ENCODE data around the gene SMG6. TPM values are rescaled to one million over a fixed set of nuclear protein-coding genes. Genes with fewer than 3 reads are reported as not detected.

The SMG6 gene
- 10 to 100 TPM; 18.5 to 54.9 (median 30.6) TPM for total RNA-seq

- ATAC-seq (replicated peaks in 6 of 8): peak; percentile 81 to 91 (median 90)
- peak within 1 kb of the TSS; percentile 65 to 90 (median 75) for H3K4me3 ChIP-seq
- in situ Hi-C loops (cut with MboI; ENCODE audit: low pct_unique_long_range_greater_than_20kb in 2 of 9, low sequenced_read_pairs in 9 of 9, unreplicated experiment in 9 of 9): no loop called here
- H3K4me1 ChIP-seq (replicated peaks in 1 of 2): peaks cover 8 to 11% of the 10 kb centered on the region in 2 donors
- 0 to 10% methylated on average over 1 to 2 of the region's 108 CpGs; no CpG with 5 or more reads in 8 of the 10 experiments for WGBS, 10 experiments
- H3K27ac ChIP-seq: peak within 1 kb of the TSS; percentile 93 to 94
These were observed at the start of gene SMG6, which contains the start of gene SRR for GRCh38 chr17:2303204-2304188. Gene SMG6 (minus strand): TSS chr17:2303785. CDS start chr17:2303720, 65 bp downstream. Gene SRR (plus strand): TSS chr17:2303950. CDS start chr17:2315561, 11,611 bp downstream.

- Histone ChIP-seq H3K27ac (no peak overlapping the region), H3K4me1 (replicated peaks in 1 of 2) (peaks cover 11 to 13% of the 10 kb centered on the region in 2 donors), H3K4me3 (no peak overlapping the region)
- ATAC-seq (replicated peaks in 6 of 8): no peak
- in situ Hi-C loops (cut with MboI; ENCODE audit: low pct_unique_long_range_greater_than_20kb in 2 of 9, low sequenced_read_pairs in 9 of 9, unreplicated experiment in 9 of 9): no loop called here
- WGBS, 10 experiments: 95 to 100% (median 100%) methylated on average over 2 to 4 of the region's 6 CpGs; no CpG with 5 or more reads in 6 of the 10 experiments
These were observed 47.7 kb upstream of the SMG6 start for GRCh38 chr17:2351269-2351668.

- Histone ChIP-seq H3K4me3 (peak overlapping the region in 2 of 5 donors; percentile 7 to 14), H3K4me1 (replicated peaks in 1 of 2) (peaks cover 11 to 13% of the 10 kb centered on the region in 2 donors), H3K27ac (peak overlapping the region; percentile 73 to 78)
- WGBS, 10 experiments: 0 to 80% (median 10%) methylated on average over 1 to 7 of the region's 11 CpGs; no CpG with 5 or more reads in 3 of the 10 experiments
- in situ Hi-C loops (cut with MboI; ENCODE audit: low pct_unique_long_range_greater_than_20kb in 2 of 9, low sequenced_read_pairs in 9 of 9, unreplicated experiment in 9 of 9): no loop called here
- peak; percentile 92 to 98 (median 94) for ATAC-seq (replicated peaks in 6 of 8)
These were observed 44.5 kb upstream of the SMG6 start for GRCh38 chr17:2347805-2348685.

- no peak for ATAC-seq (replicated peaks in 6 of 8)
- no peak overlapping the region for H3K27ac ChIP-seq
These were observed 42.9 kb upstream of the SMG6 start for GRCh38 chr17:2346475-2346874.

GRCh38 chr17:2344528-2344927 lies 40.9 kb upstream of the SMG6 start:
- 73 to 100% (median 94%) methylated on average over 1 to 6 of the region's 10 CpGs; no CpG with 5 or more reads in 1 of the 10 experiments for WGBS, 10 experiments
- H3K4me3 ChIP-seq: no peak overlapping the region
- H3K27ac ChIP-seq: no peak overlapping the region

More at GRCh38 chr17:2346475-2346874, 42.9 kb upstream of the SMG6 start:
- no peak overlapping the region for H3K4me3 ChIP-seq
- 40 to 100% (median 82%) methylated on average over 1 to 4 of the region's 8 CpGs; no CpG with 5 or more reads in 5 of the 10 experiments for WGBS, 10 experiments
- in situ Hi-C loops (cut with MboI; ENCODE audit: low pct_unique_long_range_greater_than_20kb in 2 of 9, low sequenced_read_pairs in 9 of 9, unreplicated experiment in 9 of 9): no loop called here
- H3K4me1 ChIP-seq (replicated peaks in 1 of 2): peaks cover 11 to 13% of the 10 kb centered on the region in 2 donors

GRCh38 chr17:2343421-2343820 lies 39.8 kb upstream of the SMG6 start:
- no peak for ATAC-seq (replicated peaks in 6 of 8)
- Histone ChIP-seq H3K4me1 (replicated peaks in 1 of 2) (peaks cover 8 to 12% of the 10 kb centered on the region in 2 donors), H3K4me3 (no peak overlapping the region), H3K27ac (no peak overlapping the region)
- in situ Hi-C loops (cut with MboI; ENCODE audit: low pct_unique_long_range_greater_than_20kb in 2 of 9, low sequenced_read_pairs in 9 of 9, unreplicated experiment in 9 of 9): no loop called here
- 50 to 100% (median 87%) methylated on average over 1 to 5 of the region's 5 CpGs; no CpG with 5 or more reads in 1 of the 10 experiments for WGBS, 10 experiments

More at GRCh38 chr17:2344528-2344927, 40.9 kb upstream of the SMG6 start:
- peaks cover 11 to 13% of the 10 kb centered on the region in 2 donors for H3K4me1 ChIP-seq (replicated peaks in 1 of 2)
- ATAC-seq (replicated peaks in 6 of 8): no peak
- in situ Hi-C loops (cut with MboI; ENCODE audit: low pct_unique_long_range_greater_than_20kb in 2 of 9, low sequenced_read_pairs in 9 of 9, unreplicated experiment in 9 of 9): no loop called here

GRCh38 chr17:2338315-2338657 lies 34.7 kb upstream of the SMG6 start:
- Histone ChIP-seq H3K4me1 (replicated peaks in 1 of 2) (peaks cover 8 to 13% of the 10 kb centered on the region in 2 donors), H3K4me3 (peak overlapping the region; percentile 73 to 99 (median 87)), H3K27ac (no peak overlapping the region)
- in situ Hi-C loops (cut with MboI; ENCODE audit: low pct_unique_long_range_greater_than_20kb in 2 of 9, low sequenced_read_pairs in 9 of 9, unreplicated experiment in 9 of 9): no loop called here
- 0 to 60% (median 30%) methylated on average over 1 to 2 of the region's 5 CpGs; no CpG with 5 or more reads in 4 of the 10 experiments for WGBS, 10 experiments
- ATAC-seq (replicated peaks in 6 of 8): peak; percentile 5 to 28 (median 12)

GRCh38 chr17:2337544-2338314 lies 34.1 kb upstream of the SMG6 start:
- ATAC-seq (replicated peaks in 6 of 8): peak; percentile 51 to 65 (median 54)
- Histone ChIP-seq H3K4me1 (replicated peaks in 1 of 2) (peaks cover 8 to 13% of the 10 kb centered on the region in 2 donors), H3K27ac (peak overlapping the region; percentile 89 to 96), H3K4me3 (peak overlapping the region; percentile 73 to 99 (median 87))
- in situ Hi-C loops (cut with MboI; ENCODE audit: low pct_unique_long_range_greater_than_20kb in 2 of 9, low sequenced_read_pairs in 9 of 9, unreplicated experiment in 9 of 9): no loop called here
- WGBS, 10 experiments: 0% methylated on average over 3 of the region's 92 CpGs; no CpG with 5 or more reads in 9 of the 10 experiments

- ATAC-seq (replicated peaks in 6 of 8): peak; percentile 19 to 80 (median 70)
- Histone ChIP-seq H3K4me1 (replicated peaks in 1 of 2) (peaks cover 8 to 13% of the 10 kb centered on the region in 2 donors), H3K27ac (peak within 1 kb of the TSS; percentile 89 to 96), H3K4me3 (peak within 1 kb of the TSS; percentile 73 to 99 (median 87))
- 0 to 6% (median 1%) methylated on average over 5 to 33 of the region's 77 CpGs; no CpG with 5 or more reads in 5 of the 10 experiments for WGBS, 10 experiments
- in situ Hi-C loops (cut with MboI; ENCODE audit: low pct_unique_long_range_greater_than_20kb in 2 of 9, low sequenced_read_pairs in 9 of 9, unreplicated experiment in 9 of 9): no loop called here
These were observed 33.4 kb upstream of the SMG6 start, which contains the start of gene SGSM2 for GRCh38 chr17:2336852-2337543. Gene SGSM2 (plus strand): TSS chr17:2337501. CDS start chr17:2337689, 188 bp downstream.

GRCh38 chr17:2336215-2336851 lies 32.7 kb upstream of the SMG6 start, which contains the start of gene TSR1:
Gene TSR1 (minus strand): TSS chr17:2336457. CDS start chr17:2336427, 30 bp downstream.
- peak; percentile 74 to 88 (median 80) for ATAC-seq (replicated peaks in 6 of 8)
- WGBS, 10 experiments: 0 to 2% (median 0%) methylated on average over 1 to 17 of the region's 48 CpGs; no CpG with 5 or more reads in 2 of the 10 experiments
- H3K4me1 ChIP-seq (replicated peaks in 1 of 2): peaks cover 8 to 13% of the 10 kb centered on the region in 2 donors
- H3K4me3 ChIP-seq: peak within 1 kb of the TSS; percentile 73 to 99 (median 87)
- in situ Hi-C loops (cut with MboI; ENCODE audit: low pct_unique_long_range_greater_than_20kb in 2 of 9, low sequenced_read_pairs in 9 of 9, unreplicated experiment in 9 of 9): no loop called here
- peak within 1 kb of the TSS; percentile 89 to 96 for H3K27ac ChIP-seq

GRCh38 chr17:2335726-2336214 lies 32.2 kb upstream of the SMG6 start:
- H3K4me3 ChIP-seq: peak overlapping the region; percentile 73 to 99 (median 87)
- ATAC-seq (replicated peaks in 6 of 8): no peak

More at GRCh38 chr17:2335726-2336214, 32.2 kb upstream of the SMG6 start:
- H3K27ac ChIP-seq: peak overlapping the region; percentile 89 to 96
- in situ Hi-C loops (cut with MboI; ENCODE audit: low pct_unique_long_range_greater_than_20kb in 2 of 9, low sequenced_read_pairs in 9 of 9, unreplicated experiment in 9 of 9): no loop called here
- WGBS, 10 experiments: 0 to 20% (median 0%) methylated on average over 1 to 10 of the region's 17 CpGs; no CpG with 5 or more reads in 2 of the 10 experiments
- peaks cover 8 to 13% of the 10 kb centered on the region in 2 donors for H3K4me1 ChIP-seq (replicated peaks in 1 of 2)

Measured in motor neuron (in vitro differentiated cells).